Non-pigmented ciliary epithelial cell (primary cell): ENCODE data around the gene SMPD3.

Source experiments
- DNase-seq: peaks from one replicate; pipeline ENCODE4 v3.0.0-alpha.2; 2010; ENCODE audit warnings: low read depth

Gene SMPD3

DNA sequence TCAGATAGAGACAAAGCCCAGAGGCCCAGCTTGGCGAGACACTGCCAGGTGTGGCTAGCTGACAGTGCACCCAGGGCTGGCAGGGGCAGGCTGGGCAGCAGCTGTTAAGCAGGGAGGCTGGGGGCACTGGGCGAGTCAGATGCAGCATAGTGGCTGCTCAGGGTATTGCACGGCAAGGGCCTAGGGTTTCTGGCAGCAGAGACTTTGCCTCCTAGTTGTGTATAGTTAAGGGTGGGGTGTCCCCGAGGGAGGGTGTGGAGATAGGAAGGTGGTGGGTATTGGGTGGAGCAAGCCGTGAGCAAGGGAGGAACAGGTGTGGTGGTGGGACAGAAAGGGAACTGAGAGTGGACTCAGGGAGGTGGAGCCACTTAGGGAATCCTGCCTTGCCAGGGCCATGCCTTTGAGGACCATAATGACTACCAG, 66.0 kb downstream of the SMPD3 start:
- no peak for DNase-seq

DNA sequence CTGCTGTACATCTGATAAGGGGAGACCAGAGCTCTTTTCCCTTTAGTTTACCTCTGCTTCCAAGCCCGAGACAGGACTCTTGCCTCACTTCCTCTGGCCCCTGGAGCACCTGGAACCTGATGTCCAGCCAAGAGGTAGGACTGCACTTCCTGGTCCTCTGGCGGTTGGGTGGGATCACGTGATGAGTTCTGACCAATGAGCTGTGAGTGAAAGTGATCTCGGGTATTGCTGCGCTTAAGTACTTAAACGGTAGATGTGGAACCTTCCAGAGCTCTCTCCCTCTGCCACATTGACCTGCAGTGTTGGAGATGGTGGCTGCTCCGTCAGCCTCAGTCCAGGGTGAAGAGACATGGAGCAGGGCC, 67.0 kb downstream of the SMPD3 start:
- DNase-seq, result no peak

DNA sequence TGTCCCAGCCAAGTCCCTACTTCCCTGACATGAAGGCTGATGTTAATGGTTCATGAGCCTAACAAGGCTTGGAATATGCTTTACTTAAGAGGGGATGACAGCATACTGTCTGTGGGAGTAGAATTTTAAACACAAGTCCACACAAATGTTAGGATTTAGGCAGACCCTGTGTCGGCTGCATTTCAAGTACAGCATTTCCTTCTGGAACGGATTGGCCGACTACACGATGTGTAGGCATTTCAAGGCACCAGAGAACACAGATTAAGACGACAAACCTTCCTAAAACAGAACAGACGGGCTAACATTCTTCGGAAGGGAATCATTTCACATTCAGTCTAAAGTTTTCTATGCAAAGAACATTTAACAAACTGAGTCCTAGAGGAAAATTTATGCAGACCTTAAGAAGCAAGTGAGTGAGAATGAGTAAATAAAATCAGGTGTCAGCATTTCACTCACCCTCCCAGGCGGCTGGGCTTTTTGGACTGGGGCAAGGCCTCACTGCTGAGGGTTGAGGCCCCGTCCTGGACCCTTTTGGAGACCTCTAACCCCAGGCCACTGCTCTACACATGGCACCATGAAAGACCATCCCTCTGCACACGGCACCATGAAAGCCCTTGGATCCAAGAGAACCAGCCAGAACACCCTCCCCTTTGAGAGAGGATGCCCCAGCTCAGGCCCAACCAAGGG, 67.5 kb downstream of the SMPD3 start:
- no peak for DNase-seq

DNA sequence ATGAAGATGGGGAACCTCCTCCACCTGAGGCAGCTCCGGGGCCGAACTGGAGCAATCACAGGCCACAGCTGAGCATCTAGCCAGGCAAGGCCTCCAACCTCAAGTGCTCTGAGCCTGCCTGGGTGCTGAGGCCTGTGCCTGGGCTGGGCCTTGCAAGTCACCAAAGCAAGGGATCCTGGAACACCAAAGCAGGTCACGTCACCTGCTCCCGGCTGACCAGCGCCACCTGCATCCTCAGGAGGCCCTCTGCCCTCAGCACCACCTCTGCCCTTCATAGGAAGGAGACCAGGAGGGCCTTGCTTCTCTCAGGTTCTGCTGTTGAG, 68.0 kb downstream of the SMPD3 start:
- DNase-seq, result no peak

DNA sequence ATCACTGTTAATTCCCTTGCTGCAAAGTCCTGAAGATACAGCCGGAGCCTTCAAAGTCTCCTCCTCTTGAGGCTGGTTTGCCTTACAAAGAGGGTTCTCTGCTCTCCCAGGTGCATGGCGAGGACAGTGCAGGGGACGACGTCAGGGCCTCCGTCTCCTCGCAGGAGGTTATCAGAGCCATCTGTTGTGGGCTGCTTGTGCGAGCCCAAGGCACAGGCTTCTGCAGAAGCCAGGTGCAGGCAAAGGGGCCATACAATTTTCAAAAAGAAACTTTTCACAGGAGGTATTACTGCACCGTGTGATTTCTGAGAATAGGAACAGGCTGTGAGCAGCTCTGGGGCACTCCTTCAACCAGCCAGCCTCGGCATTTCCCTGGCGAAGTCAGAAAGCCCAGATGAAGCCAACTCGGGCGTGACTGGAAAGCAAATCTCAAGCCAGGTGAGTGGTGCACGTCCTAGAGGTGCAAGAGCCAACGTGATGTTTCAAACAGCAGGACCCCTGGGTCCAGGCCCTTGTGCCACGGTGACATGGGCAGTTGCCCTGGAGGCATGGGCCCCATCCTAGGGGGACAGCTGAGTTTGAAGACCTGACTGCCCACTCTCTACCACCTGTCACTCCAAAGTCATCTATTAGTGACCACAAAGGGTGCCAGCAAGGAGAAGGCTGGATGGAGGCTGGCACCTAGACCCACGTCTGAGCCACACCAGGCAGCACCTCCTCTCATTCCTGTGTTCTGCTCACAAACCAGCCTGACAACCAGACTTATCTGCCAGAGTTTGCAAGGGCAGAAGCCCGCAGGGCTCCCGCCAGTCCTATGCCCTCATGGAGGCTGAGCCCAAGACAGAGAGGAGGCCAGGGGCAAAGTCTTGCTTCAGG, 68.6 kb downstream of the SMPD3 start:
- no peak for DNase-seq

DNA sequence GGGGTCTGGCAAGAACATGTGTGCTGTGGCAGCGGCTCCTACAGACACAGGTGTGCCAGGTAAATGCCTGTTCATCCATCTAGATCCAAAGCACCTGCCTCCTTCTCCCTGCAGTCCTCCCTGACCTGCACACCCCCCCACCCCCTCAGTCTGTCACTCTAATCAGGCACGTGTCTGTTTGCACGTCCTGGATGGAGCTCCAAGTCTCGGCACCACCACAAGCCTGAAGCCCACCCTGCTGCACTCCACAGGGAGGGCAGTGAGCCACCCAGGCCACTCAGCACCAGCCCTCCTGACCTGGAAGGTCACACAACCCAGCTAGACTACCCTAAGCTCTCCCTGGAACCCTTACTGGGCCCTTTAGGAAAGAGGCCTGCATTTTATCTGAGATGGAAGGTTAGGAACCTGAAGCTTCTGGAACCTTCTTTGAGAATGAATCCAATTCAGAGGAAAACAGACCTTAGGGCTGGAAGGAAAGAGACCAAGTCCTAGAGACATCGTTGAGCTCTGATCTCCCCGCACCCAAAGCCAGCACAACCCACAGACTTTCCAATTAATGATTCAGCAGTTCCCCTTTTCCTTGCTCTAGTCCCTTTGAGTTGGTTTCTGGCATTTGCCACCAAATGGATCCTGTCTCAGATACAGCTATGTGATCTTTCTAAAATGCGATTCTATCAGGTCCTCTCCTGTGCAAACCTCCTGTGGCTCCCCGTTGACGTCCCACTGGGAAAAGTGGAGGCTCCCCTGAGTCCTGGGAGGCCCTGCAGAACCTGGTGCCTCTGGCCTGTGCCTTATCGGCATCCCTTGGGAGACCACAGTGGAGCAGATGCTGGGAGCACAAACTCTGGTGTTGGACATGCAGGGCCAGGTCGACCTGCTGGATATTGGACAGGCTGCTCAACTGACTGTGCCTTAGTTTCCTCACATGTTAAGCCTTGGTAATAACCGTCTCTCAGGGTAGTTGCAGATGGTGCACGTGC, 69.6 kb downstream of the SMPD3 start:
- DNase-seq, result no peak

DNA sequence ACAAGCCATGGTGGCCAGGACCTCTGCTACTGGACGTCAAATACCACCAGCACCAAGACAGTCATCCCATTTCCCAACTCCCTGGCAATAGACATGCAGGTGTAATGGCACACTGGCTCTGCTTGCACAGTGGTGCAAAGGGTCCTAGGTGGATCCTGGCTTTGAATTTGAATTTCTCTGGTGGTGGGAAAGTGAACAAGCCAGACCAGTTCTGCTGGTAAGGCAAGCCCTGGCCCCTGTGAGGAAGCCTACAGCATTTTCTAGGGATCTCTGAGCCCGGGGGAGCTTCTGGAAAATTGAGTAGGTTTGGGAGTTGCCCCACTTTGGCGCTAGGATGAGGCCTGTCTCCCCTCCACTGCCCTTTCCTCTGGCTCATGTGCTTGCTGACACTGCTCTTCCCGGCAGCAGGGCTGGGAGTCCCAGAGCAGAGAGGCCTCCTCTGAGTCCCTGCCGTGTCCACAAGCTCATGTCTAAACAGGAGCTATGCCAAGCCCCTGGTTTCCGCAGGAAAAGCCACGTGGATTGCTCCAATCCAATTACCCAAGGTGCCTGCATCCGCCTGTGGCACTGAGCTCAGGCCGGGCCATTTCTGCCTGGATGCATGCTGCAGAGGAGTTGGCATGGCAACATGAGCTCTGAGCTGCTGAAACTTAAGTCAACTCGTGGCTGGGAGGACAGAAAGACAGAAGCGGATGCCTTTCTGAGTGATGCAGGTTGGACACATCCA, 70.5 kb downstream of the SMPD3 start:
- DNase-seq, result no peak

DNA sequence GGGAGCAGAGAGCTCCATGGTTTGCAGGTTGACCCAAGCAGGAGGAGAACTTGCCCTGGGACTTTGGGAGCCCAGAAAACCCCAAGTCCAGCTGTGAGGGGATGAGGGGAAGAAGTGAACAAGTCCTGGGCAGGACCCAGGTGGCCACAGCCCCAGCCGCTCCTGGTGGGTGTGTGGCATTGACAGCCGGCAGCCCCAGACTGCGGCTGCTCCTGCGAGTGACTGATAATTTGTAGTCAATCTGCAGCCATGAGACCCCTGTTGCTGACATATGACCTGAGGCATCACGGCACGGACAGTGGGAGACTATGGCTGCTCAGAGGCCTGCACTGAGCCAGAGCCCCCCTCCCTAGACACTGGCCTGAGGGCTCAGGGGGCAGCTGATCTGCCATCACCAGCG, 71.1 kb downstream of the SMPD3 start:
- DNase-seq, result no peak

DNA sequence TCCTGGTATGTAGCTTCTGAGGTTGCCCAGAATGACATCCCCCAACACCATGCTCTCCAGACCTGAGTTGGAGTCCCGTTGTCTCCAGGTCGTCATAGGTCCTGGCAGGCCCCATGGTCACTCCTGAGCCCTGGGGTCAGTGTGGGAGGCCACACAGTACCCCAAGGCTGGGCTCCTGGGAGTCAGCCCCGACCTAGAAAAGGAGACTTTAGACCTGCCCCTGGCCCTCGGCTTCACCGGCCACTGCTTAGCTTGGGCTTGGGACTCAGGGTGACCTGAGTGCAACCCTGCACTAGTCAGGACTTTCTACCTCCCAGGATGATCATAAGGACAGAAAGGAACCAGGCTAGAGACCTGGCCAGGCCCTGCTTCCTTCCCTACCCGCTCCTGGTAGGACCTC, 71.7 kb downstream of the SMPD3 start:
- no peak for DNase-seq

DNA sequence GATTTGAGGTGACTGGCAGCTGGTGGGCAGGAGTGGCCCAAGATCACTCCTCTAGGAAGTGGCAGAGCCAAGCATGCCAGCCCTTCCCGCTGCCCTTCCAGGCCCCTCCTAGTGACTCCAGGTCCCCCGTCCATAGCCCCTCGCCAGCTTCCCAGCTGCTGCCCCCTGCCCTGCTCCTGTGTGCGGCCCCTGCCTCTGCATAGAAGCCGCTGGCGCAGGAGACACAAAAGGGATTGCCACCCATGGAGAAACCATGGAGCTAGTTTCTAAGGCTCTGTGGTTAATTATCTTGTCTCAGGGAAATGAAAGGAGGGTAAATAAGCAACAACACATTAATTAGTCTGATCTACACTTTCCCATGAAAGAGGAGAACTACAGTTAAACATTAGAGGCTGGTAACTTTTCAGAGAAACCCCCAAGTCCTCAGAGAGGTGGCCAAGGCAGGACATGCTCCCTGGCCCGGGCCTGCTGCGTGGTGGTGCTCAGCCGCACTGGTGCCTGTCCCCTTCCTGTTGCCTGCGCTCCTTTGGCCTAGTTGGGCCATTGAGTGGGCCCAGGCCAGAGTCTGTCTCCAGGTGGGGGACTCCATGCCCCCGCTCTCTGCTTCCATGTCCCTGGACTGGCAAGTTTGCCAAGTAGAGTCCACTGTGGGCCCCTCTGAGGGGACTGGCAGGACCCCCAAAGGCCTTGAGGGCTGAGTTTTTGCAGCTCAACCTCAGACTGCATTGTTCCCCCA, 72.3 kb downstream of the SMPD3 start:
- no peak for DNase-seq

DNA sequence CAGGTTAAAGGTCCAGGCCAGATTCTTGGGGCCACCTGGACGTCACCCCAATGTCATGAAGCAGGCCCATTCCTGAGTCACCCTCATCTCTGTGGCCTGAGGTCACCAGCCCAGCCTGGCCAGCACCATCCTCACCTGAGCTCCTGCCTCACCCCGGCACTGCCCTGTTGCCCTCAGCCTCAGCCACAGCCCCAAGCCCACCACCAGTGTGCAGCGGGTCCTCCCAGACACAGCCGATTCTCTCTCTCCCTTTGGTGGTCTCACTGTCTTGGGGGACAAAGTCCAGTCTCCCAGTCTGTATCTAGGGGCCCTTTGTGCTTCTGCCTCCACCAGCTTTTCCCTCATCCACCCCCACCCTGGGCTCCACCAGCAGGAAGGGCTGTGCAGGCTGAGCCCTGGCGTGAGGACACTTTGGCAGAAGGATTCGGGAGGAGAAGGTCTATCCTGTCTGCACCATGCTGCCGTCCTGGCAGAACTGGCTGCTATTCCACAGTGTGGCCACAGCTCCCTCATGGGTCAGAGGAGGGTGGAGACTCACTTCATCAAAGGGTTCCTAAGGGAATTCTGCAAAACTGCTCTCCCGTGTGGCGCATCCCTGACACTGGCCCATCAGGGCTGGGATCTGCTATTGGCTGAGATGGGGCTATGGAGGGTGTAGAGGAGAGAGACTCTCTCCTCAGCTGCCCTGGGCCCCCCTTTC, 73.2 kb downstream of the SMPD3 start:
- DNase-seq, result no peak

DNA sequence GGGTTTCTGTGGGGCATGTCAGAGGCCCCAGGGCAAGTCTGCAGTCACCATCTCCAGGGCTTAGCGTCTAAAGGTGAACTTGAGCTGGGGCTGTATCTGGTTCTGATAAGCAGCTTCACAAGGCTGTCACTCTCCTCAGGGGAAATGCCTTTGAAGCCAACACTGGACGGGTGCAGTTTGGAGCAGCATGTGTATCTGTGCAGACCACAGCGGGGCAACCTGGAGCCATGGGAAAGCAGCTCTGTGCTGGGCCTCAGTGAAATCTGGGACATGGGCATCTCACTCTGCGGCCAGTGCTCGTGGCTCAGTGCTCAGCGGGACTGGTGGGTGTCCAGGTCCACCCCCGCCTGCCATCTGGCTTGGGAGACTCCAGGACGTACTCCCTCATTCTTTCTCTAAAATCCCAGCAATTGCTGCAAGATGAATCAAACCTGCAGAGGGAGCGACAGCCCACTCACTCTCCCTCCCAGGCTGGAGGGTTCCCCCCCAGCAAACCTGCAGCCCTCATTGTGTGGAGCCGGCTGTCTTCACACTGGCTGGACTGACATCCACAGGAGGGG, 74.0 kb downstream of the SMPD3 start:
- no peak for DNase-seq

DNA sequence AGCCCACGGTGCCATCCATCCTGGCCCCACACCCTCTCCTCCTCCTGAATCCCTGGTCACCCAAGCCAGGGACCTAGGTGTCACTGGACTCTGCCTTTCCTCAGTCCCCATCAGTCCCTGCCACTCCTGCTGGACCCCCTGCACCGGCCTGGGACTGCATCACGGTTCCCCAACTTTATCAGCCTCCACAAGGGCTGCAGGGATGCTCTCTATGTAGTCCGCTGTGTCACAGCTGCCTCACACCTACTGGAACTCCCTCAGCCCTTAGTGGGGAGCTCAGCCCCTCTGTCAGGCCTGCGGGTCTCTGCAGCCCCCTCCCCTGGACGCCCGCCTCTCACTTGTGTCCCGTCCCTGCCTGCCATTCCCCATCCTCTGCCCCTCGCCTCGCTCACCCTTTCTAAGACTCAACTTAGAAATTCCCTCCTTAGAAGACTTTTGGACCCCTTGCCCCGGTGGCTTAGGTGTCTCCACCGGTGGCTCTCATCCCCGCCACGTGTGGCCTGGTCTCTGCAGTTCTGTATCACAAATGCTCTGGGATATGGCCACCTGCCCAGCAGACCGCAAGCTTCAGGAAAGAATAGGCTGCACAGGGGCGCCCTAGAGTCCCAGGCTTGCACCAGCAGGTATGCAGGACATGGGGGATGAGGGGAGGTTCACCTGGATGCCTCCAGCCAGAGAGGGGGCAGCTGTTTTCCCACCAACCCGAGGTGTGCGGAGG, 74.6 kb downstream of the SMPD3 start:
- no peak for DNase-seq

DNA sequence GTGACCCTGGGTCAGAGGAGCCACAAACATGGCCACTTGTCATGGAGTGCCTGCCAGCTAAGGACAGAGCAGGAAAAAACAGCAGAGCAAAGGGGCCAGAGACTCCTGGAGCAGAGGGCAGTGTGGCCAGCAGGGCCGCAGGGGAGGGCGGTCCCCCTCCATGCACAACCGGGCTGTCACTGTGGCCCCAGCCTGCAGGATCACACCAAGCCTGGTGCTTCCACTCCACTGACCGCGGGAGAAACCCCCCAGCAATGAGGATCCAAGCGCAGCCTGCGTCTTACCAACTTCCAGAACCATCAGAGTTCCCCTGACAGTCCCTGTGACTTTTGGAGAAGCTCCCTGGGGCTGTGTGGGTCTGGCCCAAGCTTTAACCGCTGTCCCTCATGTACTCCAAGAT, 75.5 kb downstream of the SMPD3 start:
- no peak for DNase-seq

DNA sequence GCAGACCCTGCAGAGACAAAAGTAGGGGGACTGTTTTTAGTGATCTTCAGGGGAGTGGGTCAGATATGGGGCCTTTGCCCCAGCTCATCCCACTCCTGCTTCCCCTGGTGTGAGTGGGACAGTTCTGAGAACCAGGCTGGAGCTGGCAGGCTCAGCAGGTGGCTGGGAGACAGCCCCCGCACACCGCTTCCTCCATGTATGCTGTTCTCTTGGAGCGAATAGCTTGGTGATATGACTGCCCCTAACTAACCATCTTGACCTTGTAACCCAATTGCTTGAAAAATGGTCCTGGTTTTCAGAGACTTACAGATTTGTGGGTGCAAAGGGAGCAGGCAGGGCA, 76.0 kb downstream of the SMPD3 start:
- no peak for DNase-seq

DNA sequence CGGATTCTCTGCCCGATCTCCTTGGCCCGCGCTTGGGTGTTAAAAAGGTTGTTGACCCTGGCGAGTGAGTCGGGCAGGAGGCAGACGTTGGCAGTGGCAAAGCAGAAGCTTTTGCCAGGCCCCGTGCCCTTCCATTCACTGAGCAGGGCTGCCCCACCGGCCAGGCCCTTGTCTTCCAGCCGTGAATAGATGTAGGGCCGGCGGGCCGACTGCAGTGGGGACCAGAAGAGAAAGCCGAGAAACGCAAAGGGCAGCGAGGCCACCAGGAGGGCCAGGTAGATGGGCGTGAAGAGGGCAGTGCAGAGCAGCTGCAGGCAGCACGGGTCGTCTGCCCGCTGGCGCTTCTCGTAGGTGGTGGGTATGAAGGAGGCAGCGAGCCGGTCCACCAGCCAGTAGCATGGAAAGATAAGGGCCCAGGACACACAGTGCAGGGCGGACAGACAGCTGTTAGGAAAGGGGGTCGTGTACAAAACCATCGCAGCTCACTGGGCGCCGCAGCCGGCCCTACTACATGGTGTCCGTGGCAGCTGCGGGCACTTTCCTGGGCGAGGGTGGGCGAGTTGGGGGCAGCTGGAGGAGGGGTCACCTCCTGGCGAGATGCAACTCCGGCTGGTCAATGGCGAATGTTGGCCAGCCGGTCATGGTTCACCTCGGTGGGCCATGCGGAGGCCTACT, 76.5 kb downstream of the SMPD3 start:
- no peak for DNase-seq

DNA sequence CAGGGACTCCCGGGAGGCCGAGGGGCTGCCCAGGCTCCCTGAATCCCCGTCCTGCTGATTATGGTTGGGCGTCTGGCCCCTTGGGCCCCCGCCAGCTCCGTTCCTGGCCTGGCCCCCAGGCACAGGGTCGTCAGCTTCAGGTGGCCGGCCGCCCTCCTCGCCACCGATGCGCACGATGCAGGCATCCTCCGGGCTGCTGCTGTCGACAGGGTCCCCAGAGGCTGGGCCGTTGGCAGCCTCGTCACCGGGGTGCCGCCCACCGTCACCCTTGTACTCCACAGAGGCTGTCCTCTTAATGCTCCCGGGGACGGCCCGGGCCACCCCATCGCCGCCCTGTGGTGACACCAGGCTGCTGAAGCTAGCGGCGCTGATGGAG, 77.0 kb downstream of the SMPD3 start:
- DNase-seq, result no peak

DNA sequence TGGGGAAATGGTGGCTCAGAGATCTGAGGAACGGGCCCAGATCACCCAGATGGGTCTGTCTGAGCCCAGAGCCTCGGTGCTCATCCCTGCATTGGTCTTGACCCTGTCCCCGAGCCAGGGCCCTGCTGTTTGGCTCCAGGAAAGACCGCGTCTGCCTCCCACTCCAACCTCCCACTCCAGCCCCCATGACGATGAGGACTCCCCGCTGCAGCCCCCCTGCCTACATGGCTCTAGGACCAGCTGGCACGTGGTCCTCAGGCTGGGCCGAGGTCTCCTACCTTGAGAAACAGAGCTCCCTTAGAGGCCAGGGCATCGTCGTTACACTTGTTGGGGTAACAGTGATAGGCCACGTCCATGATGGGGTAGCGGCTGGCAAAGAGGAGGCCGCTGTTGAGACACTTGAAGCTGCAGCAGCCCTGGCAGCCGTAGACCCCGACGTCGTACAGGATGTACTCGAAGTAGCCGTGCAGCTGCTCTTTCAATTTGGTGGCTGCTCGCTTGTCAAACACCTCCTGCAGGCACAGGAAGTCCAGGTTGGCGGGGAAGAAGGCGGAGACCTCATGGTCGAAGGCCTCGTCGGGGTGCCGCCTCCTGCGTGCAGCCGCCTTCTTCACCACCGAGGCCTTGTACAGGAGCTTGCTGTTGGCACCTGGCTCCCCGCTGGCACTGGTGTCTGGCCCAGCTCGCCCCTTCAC, 77.6 kb downstream of the SMPD3 start:
- no peak for DNase-seq
